ENCODE measurements around the gene ARHGAP44.

ARHGAP44 gene

DNA sequence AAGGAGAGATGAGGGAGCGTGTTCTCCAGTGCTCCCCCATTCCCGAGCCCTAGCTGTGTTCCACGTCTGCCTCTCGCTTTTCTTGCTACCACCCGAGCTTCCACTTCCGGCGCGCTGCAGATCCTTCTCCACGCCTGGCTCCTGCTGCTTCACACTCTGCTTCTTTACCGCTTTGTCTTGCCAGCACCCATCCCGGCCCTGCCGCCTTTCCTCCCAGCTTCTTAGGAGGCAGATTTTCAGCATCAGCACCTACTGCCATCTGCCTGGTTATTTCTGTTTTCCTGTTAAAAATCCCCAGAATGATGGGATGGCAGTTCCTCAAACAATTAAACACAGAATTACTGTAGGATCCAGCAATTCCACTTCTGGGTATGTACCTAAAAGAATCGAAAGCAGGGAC, 163.9 kb downstream of the ARHGAP44 start:
- DNase-seq (ENCODE audit: extremely low spot score): no peak
- CTCF ChIA-PET: interaction anchor here (1.4 kb wide), 1 partner anchor 15 kb away, joined by 3 read pairs; no protein-coding TSS in a partner anchor

GRCh38 chr17:12955521-12955920, 166.2 kb downstream of the ARHGAP44 start:
- ChIA-PET POLR2A (no interaction called here), CTCF (no interaction called here)
- TF ChIP-seq, protein P1, sequence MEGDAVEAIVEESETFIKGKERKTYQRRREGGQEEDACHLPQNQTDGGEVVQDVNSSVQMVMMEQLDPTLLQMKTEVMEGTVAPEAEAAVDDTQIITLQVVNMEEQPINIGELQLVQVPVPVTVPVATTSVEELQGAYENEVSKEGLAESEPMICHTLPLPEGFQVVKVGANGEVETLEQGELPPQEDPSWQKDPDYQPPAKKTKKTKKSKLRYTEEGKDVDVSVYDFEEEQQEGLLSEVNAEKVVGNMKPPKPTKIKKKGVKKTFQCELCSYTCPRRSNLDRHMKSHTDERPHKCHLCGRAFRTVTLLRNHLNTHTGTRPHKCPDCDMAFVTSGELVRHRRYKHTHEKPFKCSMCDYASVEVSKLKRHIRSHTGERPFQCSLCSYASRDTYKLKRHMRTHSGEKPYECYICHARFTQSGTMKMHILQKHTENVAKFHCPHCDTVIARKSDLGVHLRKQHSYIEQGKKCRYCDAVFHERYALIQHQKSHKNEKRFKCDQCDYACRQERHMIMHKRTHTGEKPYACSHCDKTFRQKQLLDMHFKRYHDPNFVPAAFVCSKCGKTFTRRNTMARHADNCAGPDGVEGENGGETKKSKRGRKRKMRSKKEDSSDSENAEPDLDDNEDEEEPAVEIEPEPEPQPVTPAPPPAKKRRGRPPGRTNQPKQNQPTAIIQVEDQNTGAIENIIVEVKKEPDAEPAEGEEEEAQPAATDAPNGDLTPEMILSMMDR (IDR thresholded peaks at IDR 0.05; ENCODE audit: control extremely low read depth, extremely low read depth, low read depth, missing control alignments): no peak
- no peak for DNase-seq (ENCODE audit: extremely low spot score)

More for the DNA sequence above, 163.9 kb downstream of the ARHGAP44 start:
- TF ChIP-seq, protein P1 (IDR thresholded peaks at IDR 0.05; ENCODE audit: control extremely low read depth, extremely low read depth, low read depth, missing control alignments): no peak
- POLR2A ChIA-PET: no interaction called here

DNA sequence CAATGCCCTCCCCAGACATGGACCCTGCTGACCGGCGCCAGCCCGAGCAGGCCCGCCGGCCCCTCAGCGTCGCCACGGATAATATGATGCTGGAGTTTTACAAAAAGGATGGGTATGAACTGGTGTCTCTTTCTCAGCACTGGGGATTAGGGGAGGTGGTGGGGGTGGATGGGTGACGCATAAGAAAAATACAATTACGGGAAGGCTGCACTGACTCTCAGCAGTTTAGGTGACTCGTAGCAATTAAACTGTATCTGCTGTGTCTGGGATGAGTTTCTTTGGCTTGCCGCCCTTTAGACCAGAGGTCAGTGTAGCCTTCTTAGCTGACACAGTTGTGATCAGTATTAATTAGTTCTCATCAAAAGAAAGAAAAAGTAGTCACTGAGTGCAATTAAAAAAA, 169.5 kb downstream of the ARHGAP44 start:
- TF ChIP-seq, protein P1 (IDR thresholded peaks at IDR 0.05; ENCODE audit: control extremely low read depth, extremely low read depth, low read depth, missing control alignments): no peak
- POLR2A ChIA-PET: no interaction called here
- CTCF ChIA-PET: interaction anchor here (1.3 kb wide), 1 partner anchor 42 kb away, joined by 3 read pairs; no protein-coding TSS in a partner anchor
- no peak for DNase-seq (ENCODE audit: extremely low spot score)

- ChIA-PET POLR2A (no interaction called here), CTCF (no interaction called here)
- TF ChIP-seq, protein P1 (IDR thresholded peaks at IDR 0.05; ENCODE audit: control extremely low read depth, extremely low read depth, low read depth, missing control alignments): no peak
- no peak for DNase-seq (ENCODE audit: extremely low spot score)
Measured at GRCh38 chr17:12959441-12959840, 170.1 kb downstream of the ARHGAP44 start.

GRCh38 chr17:12961655-12962054, 172.4 kb downstream of the ARHGAP44 start:
- TF ChIP-seq, protein P1 (IDR thresholded peaks at IDR 0.05; ENCODE audit: control extremely low read depth, extremely low read depth, low read depth, missing control alignments): no peak
- no peak for DNase-seq (ENCODE audit: extremely low spot score)
- CTCF ChIA-PET: interaction anchor here (0.5 to 1.2 kb wide), 2 partner anchors 10 to 219 kb away, joined by 3 read pairs; no protein-coding TSS in a partner anchor
- POLR2A ChIA-PET: no interaction called here

DNA sequence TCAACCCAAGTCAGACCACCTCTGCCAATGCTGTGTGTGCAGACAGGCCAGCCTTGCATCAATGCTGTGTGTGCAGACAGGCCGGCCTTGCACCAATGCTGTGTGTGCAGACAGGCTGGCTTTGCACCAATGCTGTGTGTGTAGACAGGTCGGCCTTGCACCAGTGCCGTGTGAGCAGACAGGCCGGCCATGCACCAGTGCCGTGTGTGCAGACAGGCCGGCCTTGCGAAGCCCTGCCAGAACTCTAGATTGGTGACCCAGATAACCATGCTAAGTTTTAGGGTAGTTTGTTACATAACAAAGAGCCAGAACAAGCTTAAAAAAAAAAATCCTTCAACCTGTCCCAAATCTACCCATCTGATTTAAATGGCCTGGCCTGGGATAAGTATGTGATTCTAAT, 174.2 kb downstream of the ARHGAP44 start:
- TF ChIP-seq, protein P1 (IDR thresholded peaks at IDR 0.05; ENCODE audit: control extremely low read depth, extremely low read depth, low read depth, missing control alignments): no peak
- no peak for DNase-seq (ENCODE audit: extremely low spot score)
- CTCF ChIA-PET: no interaction called here
- POLR2A ChIA-PET: interaction anchor here (0.7 kb wide), 1 partner anchor 55 kb away, joined by 5 read pairs; no protein-coding TSS in a partner anchor
